SK-N-SH treated with all-trans-retinoic acid at 6 μM for 48 hours (cell line): ENCODE results near the gene MRPL28.

ENCODE experiments used
- ATAC-seq: fragments of 200-7000 bp; cut with Tn5 transposase; 3 replicates; pipeline ENCODE4 v1.9.1; 2020; ENCODE audit warnings: mild to moderate bottlenecking, moderate library complexity
- ARNTL ChIP-seq: fragments of 450-650 bp; formaldehyde crosslinking; IDR thresholded peaks from 2 replicates; pipeline ENCODE4 v1.5.0; 2020; ENCODE audit warnings: low read depth, mild to moderate bottlenecking, moderate library complexity, borderline replicate concordance
- BACH2 ChIP-seq: fragments of 250-450 bp; sonication (Bioruptor Pico); IDR thresholded peaks from 2 replicates; pipeline ENCODE4 v1.9.0; 2021; ENCODE audit warnings: mild to moderate bottlenecking, borderline replicate concordance
- CSDC2 ChIP-seq: fragments of 250-450 bp; sonication (Bioruptor Pico); IDR thresholded peaks from 2 replicates; pipeline ENCODE4 v1.5.0; 2020; ENCODE audit warnings: mild to moderate bottlenecking, moderate library complexity
- ESRRG ChIP-seq: fragments of 250-450 bp; sonication (Bioruptor Pico); IDR thresholded peaks from 2 replicates; pipeline ENCODE4 v1.6.1; 2021; ENCODE audit warnings: mild to moderate bottlenecking
- GLIS3 ChIP-seq: fragments of 250-450 bp; sonication (Bioruptor Pico); IDR thresholded peaks from 2 replicates; pipeline ENCODE4 v1.5.0; 2020; ENCODE audit warnings: mild to moderate bottlenecking, moderate library complexity
- ISL1 ChIP-seq: fragments of 250-450 bp; sonication (Bioruptor Pico); IDR thresholded peaks from 2 replicates; pipeline ENCODE4 v2.1.2; 2022; ENCODE audit warnings: mild to moderate bottlenecking, moderate library complexity
- OSR1 ChIP-seq: fragments of 250-450 bp; sonication (Bioruptor Pico); IDR thresholded peaks from 2 replicates; pipeline ENCODE4 v1.8.0; 2022; ENCODE audit warnings: moderate library complexity, mild to moderate bottlenecking, inconsistent platforms
- POU6F1 ChIP-seq: fragments of 250-450 bp; sonication (Bioruptor Pico); IDR thresholded peaks from 2 replicates; pipeline ENCODE4 v1.8.0; 2021; ENCODE audit warnings: low read depth, mild to moderate bottlenecking, moderate library complexity, borderline replicate concordance
- PPARA ChIP-seq: fragments of 250-450 bp; sonication (Bioruptor Pico); IDR thresholded peaks from 2 replicates; pipeline ENCODE4 v1.5.0; 2020; ENCODE audit warnings: mild to moderate bottlenecking, borderline replicate concordance
- RARB ChIP-seq: fragments of 250-450 bp; sonication (Bioruptor Pico); IDR thresholded peaks from 2 replicates; pipeline ENCODE4 v1.8.0; 2021; ENCODE audit warnings: mild to moderate bottlenecking, moderate library complexity
- SNAI2 ChIP-seq: fragments of 250-450 bp; sonication (Bioruptor Pico); IDR thresholded peaks from 2 replicates; pipeline ENCODE4 v1.5.0; 2020; ENCODE audit warnings: mild to moderate bottlenecking, moderate library complexity
- TCF4 ChIP-seq: fragments of 250-450 bp; sonication (Bioruptor Pico); IDR thresholded peaks from 2 replicates; pipeline ENCODE4 v1.8.0; 2021; ENCODE audit warnings: mild to moderate bottlenecking, moderate library complexity, borderline replicate concordance
- TOX ChIP-seq: fragments of 250-450 bp; sonication (Bioruptor Pico); IDR thresholded peaks from 2 replicates; pipeline ENCODE4 v1.8.0; 2021; ENCODE audit warnings: mild to moderate bottlenecking, moderate library complexity, borderline replicate concordance
- ZC3H10 ChIP-seq: fragments of 250-450 bp; sonication (Bioruptor Pico); IDR thresholded peaks from 2 replicates; pipeline ENCODE4 v1.5.1; 2021; ENCODE audit warnings: mild to moderate bottlenecking, moderate library complexity
- ZFP3 ChIP-seq: fragments of 250-450 bp; sonication (Bioruptor Pico); IDR thresholded peaks from 2 replicates; pipeline ENCODE4 v1.5.0; 2020; ENCODE audit warnings: mild to moderate bottlenecking, moderate library complexity
- ZFP30 ChIP-seq: fragments of 450-650 bp; formaldehyde crosslinking; IDR thresholded peaks from 2 replicates; pipeline ENCODE4 v1.5.0; 2022; ENCODE audit warnings: mild to moderate bottlenecking, moderate library complexity
- ZNF565 ChIP-seq: fragments of 450-650 bp; formaldehyde crosslinking; conservative IDR thresholded peaks from 2 replicates; pipeline ENCODE4 v1.5.0; 2020; ENCODE audit warnings: low read depth, mild to moderate bottlenecking, moderate library complexity
- ZNF70 ChIP-seq: fragments of 450-650 bp; formaldehyde crosslinking; IDR thresholded peaks from 2 replicates; pipeline ENCODE4 v1.5.0; 2020; ENCODE audit warnings: mild to moderate bottlenecking, moderate library complexity
- ZNF8 ChIP-seq: fragments of 450-650 bp; formaldehyde crosslinking; IDR thresholded peaks from 2 replicates; pipeline ENCODE4 v1.5.0; 2020; ENCODE audit warnings: mild to moderate bottlenecking, moderate library complexity
- TF ChIP-seq, protein P1 (sequence below): fragments of 250-450 bp; sonication (Bioruptor Pico); IDR thresholded peaks from 2 replicates; pipeline ENCODE4 v1.5.1; 2020; ENCODE audit warnings: low read depth, mild to moderate bottlenecking, moderate library complexity
- TF ChIP-seq, protein P2 (sequence below): fragments of 250-450 bp; sonication (Bioruptor Pico); IDR thresholded peaks from 2 replicates; pipeline ENCODE4 v1.8.0; 2020; ENCODE audit warnings: mild to moderate bottlenecking, moderate library complexity, borderline replicate concordance
- TF ChIP-seq, protein P3 (sequence below): fragments of 250-450 bp; sonication (Bioruptor Pico); IDR thresholded peaks from 2 replicates; pipeline ENCODE4 v1.5.0; 2020; ENCODE audit warnings: mild to moderate bottlenecking, moderate library complexity

The MRPL28 gene

DNA sequence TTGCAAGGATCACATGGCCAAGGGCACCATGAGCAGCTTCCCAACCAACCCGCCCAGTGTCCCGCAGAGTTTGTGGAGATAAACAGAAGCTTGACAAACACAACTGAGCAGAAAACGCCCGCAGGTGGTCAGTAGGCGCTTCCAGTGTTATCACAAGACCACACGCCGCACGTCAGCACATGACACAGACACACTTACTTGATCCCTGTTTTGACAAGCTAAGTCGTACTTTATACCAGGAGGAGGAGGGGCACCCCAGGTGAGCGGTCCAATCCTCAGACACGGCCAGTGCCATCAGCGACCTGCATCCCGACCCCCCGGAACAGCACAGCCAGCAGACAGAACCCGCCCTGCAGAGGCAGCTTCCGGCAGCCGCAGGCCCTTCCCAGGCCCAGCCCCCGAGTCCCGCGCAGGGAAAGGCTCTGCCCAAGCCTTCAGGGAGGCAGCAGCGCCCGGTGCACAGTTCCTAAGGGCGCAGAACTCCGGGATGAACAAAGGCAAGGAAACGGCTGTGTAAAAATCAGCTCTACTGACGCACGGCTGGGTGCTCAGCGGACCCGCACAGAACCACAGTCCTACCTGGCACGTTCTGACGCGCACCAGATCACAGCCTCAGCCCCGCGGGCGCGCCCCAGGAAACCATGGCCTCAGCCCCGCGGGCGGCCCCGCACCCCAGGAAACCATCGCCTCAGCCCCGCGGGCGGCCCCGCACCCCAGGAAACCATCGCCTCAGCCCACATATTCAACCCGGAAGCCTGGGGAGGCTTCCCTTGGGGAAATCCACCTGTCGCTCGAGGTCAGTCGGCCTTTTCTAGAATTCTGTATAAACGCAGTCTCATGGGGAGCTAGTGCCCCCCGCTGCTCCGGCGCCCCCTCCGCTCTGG is 45.6 kb downstream of the MRPL28 start:
- no peak for ATAC-seq
- TF ChIP-seq GLIS3 (CRISPR knock-in tag) (no peak), ZNF70 (CRISPR knock-in tag) (no peak), ARNTL (CRISPR knock-in tag) (no peak), BACH2 (CRISPR knock-in tag) (no peak), ZFP3 (CRISPR knock-in tag) (no peak), ESRRG (CRISPR knock-in tag) (no peak), RARB (no peak), PPARA (CRISPR knock-in tag) (no peak), OSR1 (CRISPR knock-in tag) (no peak), ZNF8 (CRISPR knock-in tag) (no peak), ZC3H10 (CRISPR knock-in tag) (no peak), TOX (no peak), ZFP30 (CRISPR knock-in tag) (no peak), TCF4 (CRISPR knock-in tag) (no peak), ZNF565 (CRISPR knock-in tag) (no peak), SNAI2 (CRISPR knock-in tag) (no peak), ISL1 (CRISPR knock-in tag) (no peak)
- TF ChIP-seq, protein P1, sequence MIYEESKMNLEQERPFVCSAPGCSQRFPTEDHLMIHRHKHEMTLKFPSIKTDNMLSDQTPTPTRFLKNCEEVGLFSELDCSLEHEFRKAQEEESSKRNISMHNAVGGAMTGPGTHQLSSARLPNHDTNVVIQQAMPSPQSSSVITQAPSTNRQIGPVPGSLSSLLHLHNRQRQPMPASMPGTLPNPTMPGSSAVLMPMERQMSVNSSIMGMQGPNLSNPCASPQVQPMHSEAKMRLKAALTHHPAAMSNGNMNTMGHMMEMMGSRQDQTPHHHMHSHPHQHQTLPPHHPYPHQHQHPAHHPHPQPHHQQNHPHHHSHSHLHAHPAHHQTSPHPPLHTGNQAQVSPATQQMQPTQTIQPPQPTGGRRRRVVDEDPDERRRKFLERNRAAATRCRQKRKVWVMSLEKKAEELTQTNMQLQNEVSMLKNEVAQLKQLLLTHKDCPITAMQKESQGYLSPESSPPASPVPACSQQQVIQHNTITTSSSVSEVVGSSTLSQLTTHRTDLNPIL (CRISPR knock-in tag) = no peak
- TF ChIP-seq, protein P2, sequence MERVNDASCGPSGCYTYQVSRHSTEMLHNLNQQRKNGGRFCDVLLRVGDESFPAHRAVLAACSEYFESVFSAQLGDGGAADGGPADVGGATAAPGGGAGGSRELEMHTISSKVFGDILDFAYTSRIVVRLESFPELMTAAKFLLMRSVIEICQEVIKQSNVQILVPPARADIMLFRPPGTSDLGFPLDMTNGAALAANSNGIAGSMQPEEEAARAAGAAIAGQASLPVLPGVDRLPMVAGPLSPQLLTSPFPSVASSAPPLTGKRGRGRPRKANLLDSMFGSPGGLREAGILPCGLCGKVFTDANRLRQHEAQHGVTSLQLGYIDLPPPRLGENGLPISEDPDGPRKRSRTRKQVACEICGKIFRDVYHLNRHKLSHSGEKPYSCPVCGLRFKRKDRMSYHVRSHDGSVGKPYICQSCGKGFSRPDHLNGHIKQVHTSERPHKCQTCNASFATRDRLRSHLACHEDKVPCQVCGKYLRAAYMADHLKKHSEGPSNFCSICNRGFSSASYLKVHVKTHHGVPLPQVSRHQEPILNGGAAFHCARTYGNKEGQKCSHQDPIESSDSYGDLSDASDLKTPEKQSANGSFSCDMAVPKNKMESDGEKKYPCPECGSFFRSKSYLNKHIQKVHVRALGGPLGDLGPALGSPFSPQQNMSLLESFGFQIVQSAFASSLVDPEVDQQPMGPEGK = no peak
- TF ChIP-seq, protein P3, sequence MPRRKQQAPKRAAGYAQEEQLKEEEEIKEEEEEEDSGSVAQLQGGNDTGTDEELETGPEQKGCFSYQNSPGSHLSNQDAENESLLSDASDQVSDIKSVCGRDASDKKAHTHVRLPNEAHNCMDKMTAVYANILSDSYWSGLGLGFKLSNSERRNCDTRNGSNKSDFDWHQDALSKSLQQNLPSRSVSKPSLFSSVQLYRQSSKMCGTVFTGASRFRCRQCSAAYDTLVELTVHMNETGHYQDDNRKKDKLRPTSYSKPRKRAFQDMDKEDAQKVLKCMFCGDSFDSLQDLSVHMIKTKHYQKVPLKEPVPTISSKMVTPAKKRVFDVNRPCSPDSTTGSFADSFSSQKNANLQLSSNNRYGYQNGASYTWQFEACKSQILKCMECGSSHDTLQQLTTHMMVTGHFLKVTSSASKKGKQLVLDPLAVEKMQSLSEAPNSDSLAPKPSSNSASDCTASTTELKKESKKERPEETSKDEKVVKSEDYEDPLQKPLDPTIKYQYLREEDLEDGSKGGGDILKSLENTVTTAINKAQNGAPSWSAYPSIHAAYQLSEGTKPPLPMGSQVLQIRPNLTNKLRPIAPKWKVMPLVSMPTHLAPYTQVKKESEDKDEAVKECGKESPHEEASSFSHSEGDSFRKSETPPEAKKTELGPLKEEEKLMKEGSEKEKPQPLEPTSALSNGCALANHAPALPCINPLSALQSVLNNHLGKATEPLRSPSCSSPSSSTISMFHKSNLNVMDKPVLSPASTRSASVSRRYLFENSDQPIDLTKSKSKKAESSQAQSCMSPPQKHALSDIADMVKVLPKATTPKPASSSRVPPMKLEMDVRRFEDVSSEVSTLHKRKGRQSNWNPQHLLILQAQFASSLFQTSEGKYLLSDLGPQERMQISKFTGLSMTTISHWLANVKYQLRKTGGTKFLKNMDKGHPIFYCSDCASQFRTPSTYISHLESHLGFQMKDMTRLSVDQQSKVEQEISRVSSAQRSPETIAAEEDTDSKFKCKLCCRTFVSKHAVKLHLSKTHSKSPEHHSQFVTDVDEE = no peak

GRCh38 chr16:324201-324450 is 46.2 kb downstream of the MRPL28 start:
- ATAC-seq = no peak
- TF ChIP-seq TOX = no peak
- no peak for TF ChIP-seq ZFP3 (CRISPR knock-in tag)
- TF ChIP-seq, protein P3 = no peak
- no peak for TF ChIP-seq OSR1 (CRISPR knock-in tag)
- TF ChIP-seq, protein P2 = no peak
- TF ChIP-seq POU6F1 (CRISPR knock-in tag) = no peak
- no peak for TF ChIP-seq ZFP30 (CRISPR knock-in tag)
- TF ChIP-seq ZNF8 (CRISPR knock-in tag) = no peak
- TF ChIP-seq ZNF565 (CRISPR knock-in tag) = no peak
- no peak for TF ChIP-seq PPARA (CRISPR knock-in tag)
- TF ChIP-seq ZNF70 (CRISPR knock-in tag) = no peak
- no peak for TF ChIP-seq GLIS3 (CRISPR knock-in tag)
- no peak for TF ChIP-seq BACH2 (CRISPR knock-in tag)
- TF ChIP-seq RARB = no peak
- no peak for TF ChIP-seq CSDC2 (CRISPR knock-in tag)
- no peak for TF ChIP-seq ARNTL (CRISPR knock-in tag)
- no peak for TF ChIP-seq SNAI2 (CRISPR knock-in tag)
- TF ChIP-seq ZC3H10 (CRISPR knock-in tag) = no peak
- TF ChIP-seq TCF4 (CRISPR knock-in tag) = no peak
